Effector CD8-positive, alpha-beta T cell (primary cell): ENCODE results near the gene PCDHGC4.

ENCODE experiments used
- DNase-seq: peaks from one replicate; lab custom pipeline; 2025; lab: John Stamatoyannopoulos, UW
- total RNA-seq, 4 experiments: gene quantifications; one replicate each; lab custom pipeline; 2026; lab: John Stamatoyannopoulos, UW

Gene PCDHGC4
- 0 reads per million in 4 experiments for total RNA-seq

GRCh38 chr5:141484641-141485311, at the start of gene PCDHGC4:
TSS of gene PCDHGC4 (plus strand) at chr5:141485030. CDS start at chr5:141485174, 144 bp downstream.
- no peak for DNase-seq

GRCh38 chr5:141437221-141437620, 47.6 kb upstream of the PCDHGC4 start:
- DNase-seq = no peak

- DNase-seq = no peak
Measured at GRCh38 chr5:141439411-141440141, 45.3 kb upstream of the PCDHGC4 start.

GRCh38 chr5:141440341-141440740, 44.5 kb upstream of the PCDHGC4 start:
- no peak for DNase-seq

DNA sequence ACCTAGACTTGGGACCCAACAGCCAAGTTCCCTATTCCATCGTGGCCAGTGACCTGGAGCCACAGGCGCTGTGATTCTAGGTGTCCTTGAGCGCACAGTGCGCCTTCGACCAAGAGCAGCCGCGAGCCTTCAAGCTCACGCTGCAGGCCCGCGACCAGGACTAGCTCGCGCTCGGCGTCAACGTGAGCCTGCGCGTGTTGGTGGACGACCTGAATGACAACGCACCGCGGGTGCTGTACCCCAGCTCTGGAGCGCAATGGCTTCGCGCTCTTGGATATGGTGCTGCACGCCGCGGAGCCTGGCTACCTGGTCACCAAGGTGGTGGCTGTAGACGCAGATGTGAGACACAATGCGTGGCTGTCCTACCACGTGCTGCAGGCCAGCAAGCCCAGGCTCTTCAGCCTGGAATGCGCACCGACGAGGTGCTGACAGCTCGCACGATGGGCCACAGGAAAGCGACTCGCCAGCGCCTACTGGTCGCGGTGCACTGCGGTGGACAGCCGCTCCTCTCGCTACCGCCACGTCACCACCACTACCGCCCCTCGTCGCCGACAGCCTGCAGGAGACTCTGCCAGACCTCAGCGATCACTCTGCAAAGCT, 43.2 kb upstream of the PCDHGC4 start:
- DNase-seq = no peak

DNA sequence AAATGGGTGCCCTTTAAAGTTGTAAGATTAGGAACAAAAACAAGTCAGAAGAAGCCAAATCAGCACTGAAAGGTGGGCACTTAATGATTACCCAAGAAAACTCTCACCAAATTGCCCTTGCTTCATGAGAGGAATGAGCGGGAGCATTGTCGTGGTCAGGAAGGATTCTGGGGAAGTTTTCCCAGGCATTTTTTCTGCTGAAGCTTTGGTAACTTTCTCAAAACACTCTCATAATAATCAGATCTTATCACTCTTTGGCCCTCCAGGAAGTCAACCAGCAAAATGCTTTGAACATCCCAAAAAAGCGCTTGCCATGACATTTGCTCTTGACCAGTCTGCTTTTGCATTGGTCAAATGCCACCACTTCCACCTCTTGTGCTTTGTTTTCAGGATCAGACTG, 19.5 kb upstream of the PCDHGC4 start:
- no peak for DNase-seq

- DNase-seq = no peak
Measured at GRCh38 chr5:141475625-141476131, 9.2 kb upstream of the PCDHGC4 start, which contains the start of gene PCDHGC3. TSS of gene PCDHGC3 (plus strand) at chr5:141475966. CDS start at chr5:141476117, 151 bp downstream.

DNA sequence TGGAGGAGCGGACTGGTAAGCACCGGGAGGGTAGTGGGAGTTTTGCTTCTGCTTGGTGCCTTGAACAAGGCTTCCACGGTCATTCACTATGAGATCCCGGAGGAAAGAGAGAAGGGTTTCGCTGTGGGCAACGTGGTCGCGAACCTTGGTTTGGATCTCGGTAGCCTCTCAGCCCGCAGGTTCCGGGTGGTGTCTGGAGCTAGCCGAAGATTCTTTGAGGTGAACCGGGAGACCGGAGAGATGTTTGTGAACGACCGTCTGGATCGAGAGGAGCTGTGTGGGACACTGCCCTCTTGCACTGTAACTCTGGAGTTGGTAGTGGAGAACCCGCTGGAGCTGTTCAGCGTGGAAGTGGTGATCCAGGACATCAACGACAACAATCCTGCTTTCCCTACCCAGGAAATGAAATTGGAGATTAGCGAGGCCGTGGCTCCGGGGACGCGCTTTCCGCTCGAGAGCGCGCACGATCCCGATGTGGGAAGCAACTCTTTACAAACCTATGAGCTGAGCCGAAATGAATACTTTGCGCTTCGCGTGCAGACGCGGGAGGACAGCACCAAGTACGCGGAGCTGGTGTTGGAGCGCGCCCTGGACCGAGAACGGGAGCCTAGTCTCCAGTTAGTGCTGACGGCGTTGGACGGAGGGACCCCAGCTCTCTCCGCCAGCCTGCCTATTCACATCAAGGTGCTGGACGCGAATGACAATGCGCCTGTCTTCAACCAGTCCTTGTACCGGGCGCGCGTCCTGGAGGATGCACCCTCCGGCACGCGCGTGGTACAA, 8.5 kb upstream of the PCDHGC4 start:
- DNase-seq = no peak

DNA sequence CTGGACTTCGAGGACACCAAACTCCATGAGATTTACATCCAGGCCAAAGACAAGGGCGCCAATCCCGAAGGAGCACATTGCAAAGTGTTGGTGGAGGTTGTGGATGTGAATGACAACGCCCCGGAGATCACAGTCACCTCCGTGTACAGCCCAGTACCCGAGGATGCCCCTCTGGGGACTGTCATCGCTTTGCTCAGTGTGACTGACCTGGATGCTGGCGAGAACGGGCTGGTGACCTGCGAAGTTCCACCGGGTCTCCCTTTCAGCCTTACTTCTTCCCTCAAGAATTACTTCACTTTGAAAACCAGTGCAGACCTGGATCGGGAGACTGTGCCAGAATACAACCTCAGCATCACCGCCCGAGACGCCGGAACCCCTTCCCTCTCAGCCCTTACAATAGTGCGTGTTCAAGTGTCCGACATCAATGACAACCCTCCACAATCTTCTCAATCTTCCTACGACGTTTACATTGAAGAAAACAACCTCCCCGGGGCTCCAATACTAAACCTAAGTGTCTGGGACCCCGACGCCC, 7.7 kb upstream of the PCDHGC4 start:
- DNase-seq = no peak

GRCh38 chr5:141477815-141478214, 7.0 kb upstream of the PCDHGC4 start:
- no peak for DNase-seq

DNA sequence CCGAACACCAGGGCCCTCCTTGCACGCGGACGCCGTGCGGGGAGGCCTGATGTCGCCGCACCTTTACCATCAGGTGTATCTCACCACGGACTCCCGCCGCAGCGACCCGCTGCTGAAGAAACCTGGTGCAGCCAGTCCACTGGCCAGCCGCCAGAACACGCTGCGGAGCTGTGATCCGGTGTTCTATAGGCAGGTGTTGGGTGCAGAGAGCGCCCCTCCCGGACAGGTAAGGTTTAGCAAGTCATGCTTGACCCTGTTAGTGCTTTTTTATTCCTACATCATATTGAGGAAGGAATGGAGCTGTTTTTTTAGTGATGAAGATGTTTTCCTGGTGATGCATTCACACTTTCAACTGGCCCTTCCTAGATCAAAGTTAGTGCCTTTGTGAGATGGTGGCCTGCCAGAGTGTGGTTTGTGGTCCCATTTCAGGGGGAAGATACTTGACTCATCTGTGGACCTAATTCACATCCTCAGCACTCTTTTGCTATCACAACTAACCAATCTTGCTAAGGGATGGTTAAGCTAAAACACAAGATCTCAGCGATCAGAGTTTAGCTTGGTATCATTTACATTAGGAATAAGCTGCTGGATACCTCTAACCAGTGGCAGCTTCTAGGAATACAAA, 6.4 kb upstream of the PCDHGC4 start:
- DNase-seq = no peak

DNA sequence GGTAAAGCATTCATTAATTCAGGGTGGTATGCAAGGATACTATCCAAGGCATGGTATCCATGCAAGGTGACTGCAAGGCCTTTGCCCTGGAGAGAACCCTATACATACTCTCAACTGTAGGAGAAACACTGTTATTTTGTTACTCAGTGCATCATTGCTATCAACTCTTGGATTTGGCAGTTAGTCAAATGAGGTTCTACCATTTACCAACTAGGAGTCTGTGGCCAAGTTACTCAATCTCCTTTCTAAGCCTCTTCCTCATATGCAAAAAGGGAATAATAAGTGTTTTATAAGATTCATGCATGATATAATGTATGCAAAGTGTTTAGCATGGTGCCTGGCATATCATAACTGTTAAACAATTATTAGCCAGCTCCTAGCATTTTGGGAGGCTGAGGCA, 5.1 kb upstream of the PCDHGC4 start:
- DNase-seq = no peak

GRCh38 chr5:141483902-141484301, 928 bp upstream of the PCDHGC4 start:
- no peak for DNase-seq

DNA sequence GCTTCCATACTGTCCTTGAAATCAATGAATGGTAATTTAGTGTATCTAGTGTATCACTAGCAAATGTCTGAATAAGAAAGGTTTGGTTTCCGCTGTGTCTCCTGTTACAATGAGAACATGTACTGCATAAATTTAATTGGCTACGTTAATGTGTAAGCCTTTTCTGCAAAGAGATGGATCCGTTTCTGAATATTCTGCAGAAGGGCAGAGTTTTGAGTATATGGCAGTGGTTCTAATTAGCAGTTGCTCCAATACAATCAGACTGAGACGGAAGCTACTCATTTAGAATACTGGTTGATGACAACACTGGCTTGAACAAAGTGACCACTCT, 555 bp upstream of the PCDHGC4 start:
- DNase-seq = no peak

- DNase-seq = no peak
Measured at GRCh38 chr5:141485321-141486055, 658 bp downstream of the PCDHGC4 start.

- no peak for DNase-seq
Measured at GRCh38 chr5:141486091-141486490, 1.3 kb downstream of the PCDHGC4 start.

- DNase-seq = no peak
Measured at GRCh38 chr5:141487131-141487530, 2.3 kb downstream of the PCDHGC4 start.

DNA sequence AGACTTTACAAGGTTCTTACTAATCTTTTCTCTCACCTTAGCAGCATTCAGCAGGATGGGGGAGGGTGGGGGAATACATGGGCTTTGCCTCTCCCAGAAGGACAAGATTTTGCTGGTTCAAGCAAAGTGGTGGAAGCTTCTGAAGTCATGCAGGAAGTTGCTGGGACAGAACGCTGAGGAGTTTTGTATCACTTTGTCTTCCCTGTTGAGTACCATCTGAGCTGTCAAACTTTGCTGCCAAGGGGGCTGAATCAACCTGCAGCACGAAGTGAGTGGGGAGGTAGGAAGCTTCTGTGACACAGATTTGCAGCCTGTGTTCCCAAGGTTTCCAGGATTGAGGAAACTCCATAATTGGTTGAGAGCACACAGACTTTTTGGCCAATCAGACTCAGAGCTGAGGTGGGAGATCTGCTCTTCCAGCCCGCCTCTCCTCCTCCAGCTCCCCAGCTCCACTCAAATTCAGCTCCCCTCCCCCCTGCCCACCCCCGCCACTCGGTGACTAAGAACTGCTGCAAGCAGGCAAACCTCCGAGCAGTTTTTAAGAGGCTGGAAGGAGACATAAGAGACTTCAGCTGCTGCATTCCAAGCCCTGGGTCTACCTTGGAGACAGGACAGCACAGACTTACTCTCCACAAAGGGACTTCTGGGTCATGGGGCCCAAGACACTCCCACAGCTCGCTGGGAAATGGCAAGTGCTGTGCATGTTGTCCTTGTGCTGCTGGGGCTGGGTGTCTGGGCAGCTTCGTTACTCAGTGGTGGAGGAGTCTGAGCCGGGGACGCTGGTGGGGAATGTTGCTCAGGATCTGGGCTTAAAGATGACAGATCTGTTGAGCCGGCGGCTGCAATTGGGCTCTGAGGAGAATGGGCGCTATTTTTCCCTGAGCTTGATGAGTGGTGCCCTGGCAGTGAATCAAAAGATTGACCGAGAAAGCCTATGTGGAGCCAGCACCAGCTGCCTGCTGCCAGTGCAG, 4.0 kb downstream of the PCDHGC4 start, which contains the start of gene PCDHGC5:
Gene PCDHGC5 (plus strand): TSS at position 491 of the 971 bp plus-strand sequence. CDS start 160 bp downstream, at position 651.
- DNase-seq = no peak

DNA sequence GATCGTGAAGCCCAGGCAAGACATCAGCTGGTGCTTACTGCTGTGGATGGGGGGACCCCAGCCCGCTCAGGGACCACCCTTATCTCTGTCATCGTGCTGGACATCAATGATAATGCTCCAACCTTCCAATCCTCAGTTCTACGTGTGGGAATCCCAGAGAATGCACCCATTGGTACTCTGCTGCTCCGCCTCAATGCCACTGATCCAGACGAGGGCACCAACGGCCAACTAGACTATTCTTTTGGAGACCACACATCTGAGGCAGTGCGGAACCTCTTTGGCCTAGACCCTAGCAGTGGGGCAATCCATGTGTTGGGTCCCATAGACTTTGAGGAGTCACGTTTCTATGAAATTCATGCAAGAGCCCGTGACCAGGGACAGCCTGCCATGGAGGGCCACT, 5.0 kb downstream of the PCDHGC4 start:
- DNase-seq = no peak
